ENCODE measurements around the gene KLF16. TPM values are rescaled to one million over a fixed set of nuclear protein-coding genes. Genes with fewer than 3 reads are reported as not detected.

Gene KLF16
- total and polyA plus RNA-seq, 2 experiments from 2014 or later, result 8.9 to 20.2 TPM

DNA sequence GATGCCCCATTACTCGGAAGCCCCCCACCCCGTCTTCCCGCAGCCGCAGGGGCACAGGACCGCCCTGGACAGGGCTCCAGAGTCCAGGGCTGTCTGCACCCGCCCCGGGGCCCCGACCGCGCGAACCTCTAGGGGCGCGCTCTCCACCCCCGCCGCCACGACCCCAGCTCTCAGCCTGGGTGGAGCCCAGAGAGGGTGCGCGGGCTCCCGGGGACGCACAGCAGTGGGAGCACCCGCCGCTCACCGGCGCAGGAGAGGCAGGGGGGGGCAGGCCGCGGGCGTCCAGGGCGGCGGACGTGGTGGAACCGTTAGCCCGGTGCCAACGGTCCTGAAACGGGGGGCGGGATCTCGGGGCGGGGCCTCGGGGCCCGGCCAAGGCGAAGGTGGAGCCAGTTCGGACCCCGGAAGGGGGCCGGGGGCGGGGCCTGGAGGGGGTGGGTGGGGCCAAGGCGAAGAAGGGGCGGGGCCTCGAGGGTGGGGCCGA, 51.4 kb downstream of the KLF16 start, which contains the start of gene ATP8B3:
TSS of gene ATP8B3 (minus strand) at position 335 of the 484 bp plus-strand sequence. CDS start 540 bp downstream, outside the sequence.
- Mint-ChIP-seq H3K4me1 (peaks cover 3% of the 10 kb centered on the region; the same call in 2 of the 3 replicates), H3K36me3 (ENCODE audit: low read depth) (0 out of 3 replicates have a peak, but pooled peaks cover 3% of the 10 kb centered on the region), H3K9me3 (no peaks in the 10 kb centered on the region), H3K27me3 (ENCODE audit: insufficient read depth, low read depth, poor library complexity) (peaks cover 24% of the 10 kb centered on the region), H3K27ac (peak within 1 kb of the TSS; percentile 96), H3K4me3 (peak within 1 kb of the TSS; percentile 83)
- Histone ChIP-seq H3K9me2 (ENCODE audit: insufficient read depth) (no peaks in the 10 kb centered on the region), H3K27me3 (ENCODE audit: insufficient read depth) (no peaks in the 10 kb centered on the region), H3K4me3 (peak within 1 kb of the TSS; percentile 77), H3K4me2 (peak within 1 kb of the TSS; percentile 87), H3K79me2 (replicated peaks; ENCODE audit: insufficient read depth) (no peaks in the 10 kb centered on the region), H2AFZ (peak within 1 kb of the TSS; percentile 91; the same call in 1 of the 2 replicates), H3K36me3 (ENCODE audit: insufficient read depth) (no peaks in the 10 kb centered on the region), H3K4me1 (ENCODE audit: insufficient read depth) (no peaks in the 10 kb centered on the region), H3F3A (replicated peaks; ENCODE audit: low read depth) (0 out of 2 replicates have a peak, but pooled peaks cover 5% of the 10 kb centered on the region), H3K27ac (ENCODE audit: low read depth) (peak within 1 kb of the TSS; percentile 86), H4K20me1 (replicated peaks; ENCODE audit: insufficient read depth) (no peaks in the 10 kb centered on the region)
- peak; percentile 61 for DNase-seq (ENCODE audit: low spot score)
- ATAC-seq, result peak; percentile 33
- TF ChIP-seq ZNF462 (CRISPR knock-in tag; IDR thresholded peaks at IDR 0.05), result no peak
- TF ChIP-seq ZNF331 (CRISPR knock-in tag; IDR thresholded peaks at IDR 0.05; ENCODE audit: low read depth), result no peak
- peak; percentile 38 to 41 for TF ChIP-seq CTCF (conservative IDR thresholded peaks at IDR 0.05; ENCODE audit: low read depth in 2 of 2)

Measured in GM23338 (cell line).